Smooth muscle cell (in vitro differentiated cells): ENCODE results near the gene DSCAM. TPM values are rescaled to one million over a fixed set of nuclear protein-coding genes. Genes with fewer than 3 reads are reported as not detected.

Experiments used
- DNase-seq: peaks from one replicate; lab custom pipeline; 2025; ENCODE audit not compliant: unreplicated experiment; lab: John Stamatoyannopoulos, UW
- H2AFZ ChIP-seq: fragments of 200-600 bp; sonication (generic); 2 replicates; pipeline ENCODE4 v1.6.0; 2016; ENCODE audit warnings: antibody characterized with exemption, low read depth, mild to moderate bottlenecking
- H3F3A ChIP-seq: fragments of 200-600 bp; sonication (generic); 2 replicates; pipeline ENCODE4 v1.6.0; 2017; ENCODE audit warnings: antibody characterized with exemption, low read depth
- H3K27ac ChIP-seq: fragments of 200-600 bp; sonication (generic); 2 replicates; pipeline ENCODE4 v1.5.1; 2016; ENCODE audit warnings: low read depth, mild to moderate bottlenecking
- H3K27me3 ChIP-seq: fragments of 200-600 bp; sonication (generic); 2 replicates; pipeline ENCODE4 v1.6.1; 2016; ENCODE audit warnings: low read depth, mild to moderate bottlenecking
- H3K36me3 ChIP-seq: fragments of 200-600 bp; sonication (generic); 2 replicates; pipeline ENCODE4 v1.5.1; 2016; ENCODE audit warnings: low read depth
- H3K4me1 ChIP-seq: fragments of 200-600 bp; sonication (generic); 2 replicates; pipeline ENCODE4 v1.5.1; 2016; ENCODE audit warnings: low read depth
- H3K4me2 ChIP-seq: fragments of 200-600 bp; sonication (generic); 2 replicates; pipeline ENCODE4 v1.6.0; 2016; ENCODE audit warnings: mild to moderate bottlenecking
- H3K4me3 ChIP-seq: fragments of 200-600 bp; sonication (generic); 2 replicates; pipeline ENCODE4 v1.5.1; 2016; ENCODE audit warnings: mild to moderate bottlenecking
- H3K79me2 ChIP-seq: fragments of 200-600 bp; sonication (generic); 2 replicates; pipeline ENCODE4 v1.6.0; 2016; ENCODE audit warnings: low read depth, mild to moderate bottlenecking
- H3K9ac ChIP-seq: fragments of 200-600 bp; sonication (generic); 2 replicates; pipeline ENCODE4 v1.6.0; 2016; ENCODE audit warnings: low read depth
- H3K9me3 ChIP-seq: fragments of 200-600 bp; sonication (generic); replicated peaks from 2 replicates; pipeline ENCODE4 v1.5.1; 2016; ENCODE audit warnings: low read depth
- H4K20me1 ChIP-seq: fragments of 200-600 bp; sonication (generic); 2 replicates; pipeline ENCODE4 v1.6.0; 2016; ENCODE audit warnings: low read depth
- CTCF ChIP-seq: fragments of 200-600 bp; sonication (generic); IDR thresholded peaks from 2 replicates; pipeline ENCODE4 v1.5.1; 2017; ENCODE audit warnings: borderline replicate concordance, mild to moderate bottlenecking, antibody characterized with exemption; ENCODE audit not compliant: insufficient read depth, poor library complexity, severe bottlenecking
- WGBS: methylation state at CpG from one replicate; pipeline ENCODE4 v1.1.7; 2016; ENCODE audit warnings: low lambda C conversion rate; 5-methylcytosine and 5-hydroxymethylcytosine counted together
- polyA plus RNA-seq: library from polyadenylated mRNA; unstranded; fragments of >200 nt; fragmentation: Nextera tagmentation; extraction: Ambion mirVana; gene quantifications from 2 replicates; pipeline ENCODE4 v1.2.1, GENCODE V29; 2016
- total RNA-seq: library from RNA; depleted of rRNA; stranded (reverse); fragments of >200 nt; gene quantifications from 2 replicates; pipeline ENCODE4 v1.2.3, GENCODE V29; 2014

Gene DSCAM
- total and polyA plus RNA-seq, 2 experiments from 2014 or later: not detected

DNA sequence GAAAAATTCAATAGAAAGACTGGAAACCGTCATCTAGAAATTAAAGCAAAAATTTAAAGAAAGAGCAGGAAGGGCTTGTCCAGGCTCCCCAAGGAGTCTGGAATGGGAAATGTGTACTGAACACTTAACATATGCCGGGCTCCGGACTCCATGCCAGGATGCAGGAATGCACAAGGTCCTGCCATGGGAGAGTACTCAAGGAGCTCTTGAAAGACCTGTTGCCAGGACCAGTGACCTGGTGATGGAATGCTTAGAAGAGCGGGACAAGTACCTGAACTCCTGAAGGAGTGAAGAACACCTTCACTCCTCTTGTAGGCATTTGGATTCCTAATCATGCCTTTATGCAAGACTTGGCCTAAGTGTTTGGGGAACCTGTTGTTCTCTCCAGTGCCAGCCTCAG lies 16.9 kb upstream of the DSCAM start:
- Histone ChIP-seq H3K27me3 (no peaks in the 10 kb centered on the region), H3K36me3 (no peaks in the 10 kb centered on the region), H4K20me1 (no peaks in the 10 kb centered on the region), H3K4me1 (no peaks in the 10 kb centered on the region), H2AFZ (no peak overlapping the region), H3K79me2 (no peaks in the 10 kb centered on the region), H3K27ac (no peak overlapping the region), H3K9me3 (no peaks in the 10 kb centered on the region), H3K9ac (no peak overlapping the region), H3F3A (no peaks in the 10 kb centered on the region), H3K4me3 (no peak overlapping the region), H3K4me2 (no peak overlapping the region)
- 92% methylated on average over 4 of the region's 4 CpGs for WGBS
- no peak for DNase-seq
- TF ChIP-seq CTCF: no peak

GRCh38 chr21:40858517-40858916 lies 11.6 kb upstream of the DSCAM start:
- H3K9ac ChIP-seq: no peak overlapping the region
- no peak for TF ChIP-seq CTCF
- no peaks in the 10 kb centered on the region for H3K27me3 ChIP-seq
- H4K20me1 ChIP-seq: no peaks in the 10 kb centered on the region
- H3K79me2 ChIP-seq: no peaks in the 10 kb centered on the region
- no peaks in the 10 kb centered on the region for H3K4me1 ChIP-seq
- no peak overlapping the region for H3K27ac ChIP-seq
- no peak overlapping the region for H2AFZ ChIP-seq
- H3K4me3 ChIP-seq: no peak overlapping the region
- H3F3A ChIP-seq: no peaks in the 10 kb centered on the region
- no peak for DNase-seq
- H3K9me3 ChIP-seq: no peaks in the 10 kb centered on the region
- no peak overlapping the region for H3K4me2 ChIP-seq
- H3K36me3 ChIP-seq: no peaks in the 10 kb centered on the region

GRCh38 chr21:40853956-40854688 lies 7.2 kb upstream of the DSCAM start:
- no peak overlapping the region for H3K4me2 ChIP-seq
- H3F3A ChIP-seq: no peaks in the 10 kb centered on the region
- no peak for TF ChIP-seq CTCF
- no peaks in the 10 kb centered on the region for H3K4me1 ChIP-seq
- no peak for DNase-seq
- WGBS: 81% methylated on average over 24 of the region's 24 CpGs
- H3K4me3 ChIP-seq: no peak overlapping the region
- no peak overlapping the region for H3K9ac ChIP-seq
- no peak overlapping the region for H3K27ac ChIP-seq
- no peaks in the 10 kb centered on the region for H3K79me2 ChIP-seq
- H4K20me1 ChIP-seq: no peaks in the 10 kb centered on the region
- no peaks in the 10 kb centered on the region for H3K36me3 ChIP-seq
- peaks cover 19% of the 10 kb centered on the region for H3K27me3 ChIP-seq
- H2AFZ ChIP-seq: no peak overlapping the region
- H3K9me3 ChIP-seq: no peaks in the 10 kb centered on the region

GRCh38 chr21:40852563-40852962 lies 5.6 kb upstream of the DSCAM start:
- H3K4me1 ChIP-seq: no peaks in the 10 kb centered on the region
- no peaks in the 10 kb centered on the region for H3K36me3 ChIP-seq
- no peak overlapping the region for H3K9ac ChIP-seq
- H3K27me3 ChIP-seq: peaks cover 35% of the 10 kb centered on the region
- H3K4me2 ChIP-seq: no peak overlapping the region
- no peak for TF ChIP-seq CTCF
- no peak overlapping the region for H2AFZ ChIP-seq
- no peak for DNase-seq
- no peaks in the 10 kb centered on the region for H3K9me3 ChIP-seq
- no peak overlapping the region for H3K4me3 ChIP-seq
- no peaks in the 10 kb centered on the region for H3K79me2 ChIP-seq
- 81% methylated on average over 5 of the region's 5 CpGs for WGBS
- no peak overlapping the region for H3K27ac ChIP-seq
- H4K20me1 ChIP-seq: no peaks in the 10 kb centered on the region
- no peaks in the 10 kb centered on the region for H3F3A ChIP-seq
